ENCODE measurements around the gene TRNT1.

DNA sequence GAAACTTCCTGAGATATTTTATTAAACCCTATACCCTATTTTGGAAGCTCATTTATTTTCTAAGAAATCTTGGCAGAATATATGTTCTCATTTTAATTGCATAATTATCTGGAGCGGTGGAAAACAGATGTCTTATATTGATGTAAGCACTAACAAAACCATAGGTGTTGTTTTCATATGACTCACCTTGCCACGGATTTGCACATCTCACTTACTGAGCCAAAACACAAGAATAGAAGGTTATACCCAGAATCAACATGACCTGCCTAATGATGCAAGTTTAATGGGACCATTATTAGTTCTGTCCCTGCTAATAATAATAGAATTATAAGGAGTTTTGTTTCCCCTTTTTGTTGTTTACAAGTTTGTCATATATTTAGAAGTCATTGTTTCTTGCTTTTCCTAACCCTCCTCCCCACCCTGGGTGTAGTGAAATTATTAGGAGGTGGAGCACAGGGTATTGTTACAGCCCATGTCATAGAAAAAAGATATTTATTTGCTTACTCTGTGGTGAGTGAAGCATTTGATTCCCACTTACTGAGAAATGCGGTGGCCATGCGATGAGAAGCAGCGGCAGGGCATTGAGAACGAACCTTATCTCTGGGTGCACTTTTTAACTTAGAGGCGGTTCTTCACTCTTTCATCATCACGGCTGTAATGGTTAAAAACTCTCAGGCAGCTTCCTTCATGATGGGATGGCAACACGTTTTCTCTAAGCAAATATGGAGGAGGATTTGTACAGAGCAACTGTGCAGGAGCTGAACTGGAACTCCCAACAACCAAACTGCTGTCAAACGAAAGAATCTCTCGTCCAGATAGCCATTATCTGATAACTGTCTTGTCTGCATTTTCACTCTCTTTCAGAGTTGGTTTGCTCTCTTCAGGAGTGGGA, 17.1 kb upstream of the TRNT1 start:
- TF ChIP-seq POLR2A (IDR thresholded peaks at IDR 0.05; ENCODE audit: extremely low read depth, insufficient read length), result no peak
- TF ChIP-seq, protein P1, sequence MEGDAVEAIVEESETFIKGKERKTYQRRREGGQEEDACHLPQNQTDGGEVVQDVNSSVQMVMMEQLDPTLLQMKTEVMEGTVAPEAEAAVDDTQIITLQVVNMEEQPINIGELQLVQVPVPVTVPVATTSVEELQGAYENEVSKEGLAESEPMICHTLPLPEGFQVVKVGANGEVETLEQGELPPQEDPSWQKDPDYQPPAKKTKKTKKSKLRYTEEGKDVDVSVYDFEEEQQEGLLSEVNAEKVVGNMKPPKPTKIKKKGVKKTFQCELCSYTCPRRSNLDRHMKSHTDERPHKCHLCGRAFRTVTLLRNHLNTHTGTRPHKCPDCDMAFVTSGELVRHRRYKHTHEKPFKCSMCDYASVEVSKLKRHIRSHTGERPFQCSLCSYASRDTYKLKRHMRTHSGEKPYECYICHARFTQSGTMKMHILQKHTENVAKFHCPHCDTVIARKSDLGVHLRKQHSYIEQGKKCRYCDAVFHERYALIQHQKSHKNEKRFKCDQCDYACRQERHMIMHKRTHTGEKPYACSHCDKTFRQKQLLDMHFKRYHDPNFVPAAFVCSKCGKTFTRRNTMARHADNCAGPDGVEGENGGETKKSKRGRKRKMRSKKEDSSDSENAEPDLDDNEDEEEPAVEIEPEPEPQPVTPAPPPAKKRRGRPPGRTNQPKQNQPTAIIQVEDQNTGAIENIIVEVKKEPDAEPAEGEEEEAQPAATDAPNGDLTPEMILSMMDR (IDR thresholded peaks at IDR 0.05; ENCODE audit: low read depth, low read length), result no peak
